HL-60 (cell line): ENCODE results near the gene ACAT1.

Experiments
- DNase-seq, 2 experiments: peaks; one replicate each; pipeline ENCODE4 v3.0.0-alpha.2; 2010 to 2020; ENCODE audit warnings: low read depth in 1 of 2, low spot score in 1 of 2
- H3K27ac ChIP-seq: fragments of 250-450 bp; sonication (Bioruptor Pico); replicated peaks from 2 replicates; pipeline ENCODE4 v1.5.1; 2020; ENCODE audit warnings: mild to moderate bottlenecking, moderate library complexity
- H3K27me3 ChIP-seq: fragments of 250-450 bp; sonication (Bioruptor Pico); 2 replicates; pipeline ENCODE4 v1.5.1; 2021; ENCODE audit warnings: mild to moderate bottlenecking, moderate library complexity; ENCODE audit not compliant: insufficient read depth, poor library complexity, severe bottlenecking
- H3K4me3 ChIP-seq: replicated peaks from 2 replicates; pipeline ENCODE4 v1.5.1; 2011; ENCODE audit warnings: mild to moderate bottlenecking, control low read depth, low read length; ENCODE audit not compliant: insufficient read depth
- CTCF ChIP-seq: IDR thresholded peaks from one replicate; pipeline ENCODE4 v1.5.1; 2011; ENCODE audit warnings: low read length, control low read depth, inconsistent platforms; ENCODE audit not compliant: insufficient read depth
- GABPA ChIP-seq: IDR thresholded peaks from 2 replicates; pipeline ENCODE4 v1.6.1; 2012; ENCODE audit warnings: low read depth
- POLR2AphosphoS5 ChIP-seq: IDR thresholded peaks from 2 replicates; pipeline ENCODE4 v1.6.1; 2012; ENCODE audit warnings: low read depth
- SPI1 ChIP-seq: IDR thresholded peaks from 2 replicates; pipeline ENCODE4 v1.6.1; 2012; ENCODE audit warnings: low read depth, mild to moderate bottlenecking, borderline replicate concordance
- TF ChIP-seq, protein P1 (sequence below): IDR thresholded peaks from 2 replicates; pipeline ENCODE4 v1.6.1; 2012; ENCODE audit warnings: low read depth; ENCODE audit not compliant: insufficient replicate concordance

The ACAT1 gene

DNA sequence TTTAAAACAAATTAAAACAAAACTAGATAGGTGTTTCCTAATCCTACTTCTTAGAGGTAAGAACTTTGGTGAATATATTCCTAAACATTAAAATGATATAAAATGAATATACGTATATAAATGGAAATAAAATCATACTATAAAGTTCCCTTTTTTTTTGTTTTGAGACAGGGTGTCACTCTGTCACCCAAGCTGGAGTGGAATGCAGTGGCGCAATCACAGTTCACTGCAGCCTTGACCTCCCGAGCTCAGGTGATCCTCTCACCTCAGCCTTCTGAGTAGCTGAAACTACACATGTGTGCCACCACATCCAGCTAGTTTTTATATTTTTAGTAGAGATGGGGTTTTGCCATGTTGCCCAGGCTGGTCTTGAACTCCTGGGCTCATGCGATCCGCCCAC, 56.2 kb downstream of the ACAT1 start:
- no peak for DNase-seq
- no peaks in the 10 kb centered on the region for H3K27me3 ChIP-seq
- H3K27ac ChIP-seq: no peak overlapping the region
- H3K4me3 ChIP-seq: no peak overlapping the region
- TF ChIP-seq, protein P1, sequence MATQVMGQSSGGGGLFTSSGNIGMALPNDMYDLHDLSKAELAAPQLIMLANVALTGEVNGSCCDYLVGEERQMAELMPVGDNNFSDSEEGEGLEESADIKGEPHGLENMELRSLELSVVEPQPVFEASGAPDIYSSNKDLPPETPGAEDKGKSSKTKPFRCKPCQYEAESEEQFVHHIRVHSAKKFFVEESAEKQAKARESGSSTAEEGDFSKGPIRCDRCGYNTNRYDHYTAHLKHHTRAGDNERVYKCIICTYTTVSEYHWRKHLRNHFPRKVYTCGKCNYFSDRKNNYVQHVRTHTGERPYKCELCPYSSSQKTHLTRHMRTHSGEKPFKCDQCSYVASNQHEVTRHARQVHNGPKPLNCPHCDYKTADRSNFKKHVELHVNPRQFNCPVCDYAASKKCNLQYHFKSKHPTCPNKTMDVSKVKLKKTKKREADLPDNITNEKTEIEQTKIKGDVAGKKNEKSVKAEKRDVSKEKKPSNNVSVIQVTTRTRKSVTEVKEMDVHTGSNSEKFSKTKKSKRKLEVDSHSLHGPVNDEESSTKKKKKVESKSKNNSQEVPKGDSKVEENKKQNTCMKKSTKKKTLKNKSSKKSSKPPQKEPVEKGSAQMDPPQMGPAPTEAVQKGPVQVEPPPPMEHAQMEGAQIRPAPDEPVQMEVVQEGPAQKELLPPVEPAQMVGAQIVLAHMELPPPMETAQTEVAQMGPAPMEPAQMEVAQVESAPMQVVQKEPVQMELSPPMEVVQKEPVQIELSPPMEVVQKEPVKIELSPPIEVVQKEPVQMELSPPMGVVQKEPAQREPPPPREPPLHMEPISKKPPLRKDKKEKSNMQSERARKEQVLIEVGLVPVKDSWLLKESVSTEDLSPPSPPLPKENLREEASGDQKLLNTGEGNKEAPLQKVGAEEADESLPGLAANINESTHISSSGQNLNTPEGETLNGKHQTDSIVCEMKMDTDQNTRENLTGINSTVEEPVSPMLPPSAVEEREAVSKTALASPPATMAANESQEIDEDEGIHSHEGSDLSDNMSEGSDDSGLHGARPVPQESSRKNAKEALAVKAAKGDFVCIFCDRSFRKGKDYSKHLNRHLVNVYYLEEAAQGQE: no peak
- TF ChIP-seq POLR2AphosphoS5: no peak
- no peak for TF ChIP-seq CTCF
- no peak for TF ChIP-seq GABPA
- TF ChIP-seq SPI1: no peak

DNA sequence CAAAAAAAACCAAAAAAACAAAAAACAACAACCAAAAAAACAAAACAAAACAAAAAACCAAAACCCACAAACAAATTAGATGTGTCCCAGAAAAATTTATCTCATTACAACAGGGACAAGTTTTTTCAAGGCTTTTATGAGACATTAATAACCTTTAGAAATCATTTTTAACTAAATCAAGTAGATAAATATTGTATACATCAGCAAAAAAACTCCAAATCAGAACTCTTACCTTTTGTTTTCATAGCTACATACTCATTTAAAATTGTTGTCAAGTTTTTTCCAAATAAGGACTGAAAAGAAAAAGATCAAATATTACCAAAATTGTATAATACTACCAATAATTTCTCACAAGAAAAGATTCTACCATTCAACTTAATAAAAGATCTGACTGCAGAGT, 72.4 kb downstream of the ACAT1 start:
- Histone ChIP-seq H3K27ac (no peak overlapping the region), H3K4me3 (no peak overlapping the region), H3K27me3 (no peaks in the 10 kb centered on the region)
- DNase-seq: no peak
- TF ChIP-seq, protein P1: no peak
- TF ChIP-seq SPI1: no peak
- TF ChIP-seq CTCF: no peak
- no peak for TF ChIP-seq GABPA
- TF ChIP-seq POLR2AphosphoS5: no peak

DNA sequence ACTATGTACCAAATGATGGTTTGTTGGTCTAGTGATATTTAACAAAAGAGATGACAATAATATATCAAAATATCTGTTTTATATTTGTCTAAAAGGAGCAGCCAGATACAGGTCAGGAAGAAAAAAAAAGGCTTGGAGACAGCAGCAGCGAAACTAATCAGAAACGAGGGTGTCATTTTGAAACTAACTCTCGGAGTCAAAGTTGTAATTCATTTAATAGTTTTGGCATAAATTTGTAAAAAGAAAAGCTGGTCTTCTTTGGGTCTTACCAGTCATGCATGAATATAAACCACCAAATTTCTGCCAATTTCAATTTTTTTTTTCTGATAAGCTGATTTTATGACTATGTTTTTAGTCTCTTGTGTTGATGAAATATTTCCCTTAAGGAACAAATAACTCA, 75.5 kb downstream of the ACAT1 start:
- H3K4me3 ChIP-seq: no peak overlapping the region
- H3K27ac ChIP-seq: no peak overlapping the region
- H3K27me3 ChIP-seq: no peaks in the 10 kb centered on the region
- TF ChIP-seq POLR2AphosphoS5 (no peak), GABPA (no peak), CTCF (no peak), SPI1 (no peak)
- TF ChIP-seq, protein P1: no peak
- DNase-seq: no peak
